HG03135 (cell line): ENCODE measurements around the gene TOX4.
A peak's percentile ranks its signal among the peaks of the same experiment; 100 is the strongest.

Experiments used
- ATAC-seq: cut with Tn5 transposase; IDR thresholded peaks from one replicate; pipeline ENCODE4 v1.9.1; 2021; ENCODE audit warnings: mild to moderate bottlenecking, moderate library complexity; ENCODE audit not compliant: unreplicated experiment

The TOX4 gene

DNA sequence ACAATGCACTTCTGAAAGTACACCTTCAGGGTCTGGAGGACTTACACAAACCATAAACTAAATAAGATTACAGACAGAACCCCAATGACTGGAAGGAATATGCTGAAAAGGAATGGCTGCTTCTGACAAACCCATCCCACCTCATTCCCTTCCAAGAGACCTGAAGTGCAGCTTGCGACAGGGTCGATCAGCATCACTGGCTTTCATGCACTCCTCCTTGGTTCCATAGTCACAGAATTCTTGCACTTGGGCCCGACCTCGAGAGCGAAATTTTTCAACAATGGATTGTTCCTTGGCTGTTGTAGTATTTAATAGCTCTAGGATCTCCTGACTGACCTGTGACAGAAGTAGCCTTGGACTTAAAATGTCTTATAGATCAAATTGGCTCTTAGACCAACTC lies 24.6 kb downstream of the TOX4 start:
- ATAC-seq: no peak

DNA sequence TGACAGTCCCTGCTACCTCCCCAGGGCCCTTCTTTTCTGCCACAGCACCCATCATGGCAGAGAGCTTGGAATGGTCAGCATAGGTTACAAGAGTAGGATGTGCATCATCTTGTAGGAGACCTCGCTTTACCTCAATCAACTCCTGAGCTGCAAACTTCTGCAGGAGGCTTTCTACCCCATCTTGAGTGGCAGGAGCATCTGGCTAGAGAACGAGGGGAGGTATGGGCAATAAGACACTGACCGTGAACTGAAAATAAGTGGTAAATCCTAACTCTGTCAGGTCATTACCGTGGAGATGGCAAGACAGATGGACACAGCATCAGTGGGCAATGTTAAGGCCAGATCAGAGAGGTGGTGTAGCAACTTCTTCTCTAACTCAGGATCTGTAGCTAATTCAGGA lies 26.4 kb downstream of the TOX4 start:
- ATAC-seq: no peak

DNA sequence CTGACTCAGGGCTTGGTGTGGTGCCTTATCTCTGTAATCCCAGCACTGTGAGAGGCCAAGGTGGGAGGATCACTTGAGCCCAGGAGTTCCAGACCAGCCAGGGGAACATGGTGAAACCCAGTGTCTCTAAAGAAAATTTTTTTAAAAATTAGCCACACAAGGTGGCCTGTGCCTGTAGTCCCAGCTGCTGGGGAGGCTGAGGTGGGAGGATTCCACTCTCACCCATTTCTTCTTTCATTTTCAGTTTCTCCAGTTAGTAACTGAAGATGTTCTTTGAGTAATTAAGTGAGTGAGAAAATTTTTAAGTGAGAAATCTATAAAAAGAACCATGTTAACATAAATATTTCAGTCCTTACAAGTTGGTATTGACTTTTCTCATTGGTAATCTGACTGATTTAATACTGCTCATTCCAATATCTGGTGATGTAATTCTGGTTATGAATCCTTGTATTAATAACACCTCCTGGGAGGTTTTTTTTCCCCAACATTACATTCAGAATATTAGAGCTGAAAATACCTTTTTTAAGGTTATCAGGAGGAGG lies 28.1 kb downstream of the TOX4 start:
- ATAC-seq: peak; percentile 80

DNA sequence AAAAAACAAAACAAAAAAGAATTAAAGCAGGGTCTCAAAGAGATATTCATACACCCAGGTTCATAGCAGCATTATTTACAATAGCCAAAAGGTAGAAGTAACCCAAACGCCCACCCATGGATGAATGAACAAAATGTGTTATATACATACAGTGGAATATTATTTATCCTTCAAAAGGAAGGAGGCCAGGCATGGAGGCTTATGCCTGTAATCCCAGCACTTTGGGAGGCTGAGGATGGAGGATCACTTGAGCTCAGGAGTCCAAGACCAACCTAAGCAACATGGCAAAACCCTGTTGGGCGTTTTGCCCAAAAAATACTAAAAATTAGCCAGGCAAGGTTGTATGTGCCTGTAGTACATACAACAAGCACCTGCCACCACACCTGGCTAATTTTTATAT lies 29.6 kb downstream of the TOX4 start:
- no peak for ATAC-seq

DNA sequence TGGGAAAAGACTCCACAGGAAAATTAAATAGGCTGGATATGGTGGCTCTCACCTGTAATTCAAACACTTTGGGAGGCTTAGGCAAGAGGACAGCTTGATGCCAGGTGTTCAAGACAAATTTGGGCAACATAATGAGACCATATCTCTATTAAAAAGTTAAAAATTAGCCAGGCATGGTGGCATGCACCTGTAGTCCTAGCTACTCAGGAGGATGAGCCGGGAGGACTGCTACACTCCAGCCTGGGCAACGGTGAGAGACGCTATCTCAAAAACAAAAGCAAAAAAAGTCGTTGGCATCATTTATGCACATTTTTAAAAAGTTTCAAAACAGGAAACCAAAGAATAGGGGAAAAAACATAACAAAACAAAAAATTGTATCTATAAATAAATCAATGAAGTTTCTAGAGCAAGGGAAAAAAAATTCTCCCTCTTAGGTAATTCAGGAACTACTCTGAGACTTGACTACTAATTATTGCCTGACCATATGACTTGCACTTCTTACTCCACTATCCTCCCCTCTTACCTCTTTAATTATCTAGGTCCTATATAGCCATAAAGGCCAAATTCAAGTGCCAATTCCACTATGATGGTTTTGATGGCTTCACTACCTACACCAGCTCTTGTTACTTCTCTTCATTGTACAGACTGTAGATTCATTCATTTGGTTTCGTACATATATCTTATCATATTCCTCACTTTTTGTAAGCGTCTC lies 32.6 kb downstream of the TOX4 start:
- ATAC-seq: no peak

DNA sequence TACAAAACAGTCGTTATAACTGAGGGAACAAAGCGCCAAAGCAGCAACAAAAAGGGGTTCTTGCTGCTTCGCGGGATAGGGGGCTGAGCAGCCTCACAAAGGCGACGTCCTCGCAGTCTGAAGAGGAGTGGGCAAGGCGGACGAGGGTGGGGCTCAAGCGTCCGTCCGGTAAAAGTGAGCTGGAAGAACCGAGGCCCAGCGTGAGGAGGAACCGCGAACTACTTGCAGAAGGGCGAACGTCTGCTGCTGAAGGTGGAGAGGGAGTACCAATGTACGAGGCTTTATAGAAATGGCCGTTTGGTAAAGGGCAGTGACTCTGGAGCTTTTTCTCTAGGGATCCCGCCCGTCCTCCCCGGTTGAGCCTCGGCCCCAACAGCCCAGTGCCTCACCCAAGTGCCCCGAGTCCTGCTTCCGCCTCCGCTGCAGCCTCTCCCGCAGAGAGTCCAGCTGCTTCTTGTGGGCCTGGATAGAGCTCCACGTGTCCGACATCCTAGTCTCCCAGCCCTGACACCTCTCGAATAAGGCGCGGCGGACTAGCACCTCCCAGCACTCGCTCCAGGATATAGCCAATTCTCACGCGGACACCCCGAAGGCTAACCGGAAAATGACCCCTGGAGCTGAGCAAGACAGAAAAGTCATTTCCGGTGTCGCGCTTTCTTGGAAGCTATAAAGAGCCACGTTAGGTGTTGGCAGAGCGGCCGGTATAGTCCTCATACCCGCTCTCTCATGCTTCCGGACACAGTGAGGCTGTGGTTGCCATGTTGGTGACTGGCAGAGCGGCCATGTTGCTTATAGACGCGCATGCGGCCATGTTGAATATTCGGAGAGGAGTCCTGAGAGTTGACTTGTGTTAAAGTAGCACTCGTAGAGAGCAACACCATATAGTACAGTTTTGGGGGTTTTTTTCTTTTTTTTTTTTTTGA lies 34.0 kb downstream of the TOX4 start, which contains the start of gene METTL3:
Gene METTL3 (minus strand): TSS at position 606 of the 923 bp plus-strand sequence. CDS start 117 bp downstream, at position 489.
- ATAC-seq: peak; percentile 98

DNA sequence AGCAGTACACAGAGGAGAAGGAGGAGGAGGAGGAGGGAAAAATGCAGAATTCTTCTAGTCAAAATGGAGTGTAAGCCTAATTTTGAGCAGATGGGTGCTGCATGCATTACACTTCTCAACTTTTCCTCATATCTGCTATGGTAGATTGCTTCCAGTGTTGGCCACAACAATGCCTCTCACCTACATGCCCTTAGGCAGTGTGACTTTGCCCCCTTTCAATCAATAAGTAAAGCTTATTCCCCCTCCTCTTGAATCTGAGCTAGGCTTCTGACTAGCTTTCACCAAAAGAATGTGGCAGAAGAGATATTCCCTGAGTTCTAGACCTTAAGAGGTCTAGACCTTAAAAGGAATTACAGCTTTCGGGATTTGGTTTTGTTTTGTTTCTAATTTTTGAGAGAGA lies 37.3 kb downstream of the TOX4 start:
- ATAC-seq: no peak

DNA sequence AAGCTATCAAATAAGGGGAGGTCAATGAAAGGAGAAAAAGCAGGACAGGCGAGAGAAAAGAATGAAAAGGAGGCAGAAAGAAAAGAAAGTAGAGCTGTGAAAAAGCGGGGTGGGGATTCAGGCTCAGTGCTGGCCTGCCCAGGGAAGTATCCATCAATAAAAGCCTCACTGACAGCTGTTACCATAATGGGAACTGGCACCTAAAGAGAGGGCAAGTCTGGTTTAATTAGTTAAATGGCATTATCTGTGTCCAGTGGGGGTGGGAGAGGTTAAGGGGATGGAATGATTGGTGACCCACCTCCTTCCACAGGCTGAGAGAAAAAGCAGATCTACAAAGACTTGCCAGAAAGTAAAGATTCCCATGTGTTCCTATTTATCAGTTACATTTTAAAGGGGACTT lies 41.7 kb downstream of the TOX4 start:
- ATAC-seq: no peak

DNA sequence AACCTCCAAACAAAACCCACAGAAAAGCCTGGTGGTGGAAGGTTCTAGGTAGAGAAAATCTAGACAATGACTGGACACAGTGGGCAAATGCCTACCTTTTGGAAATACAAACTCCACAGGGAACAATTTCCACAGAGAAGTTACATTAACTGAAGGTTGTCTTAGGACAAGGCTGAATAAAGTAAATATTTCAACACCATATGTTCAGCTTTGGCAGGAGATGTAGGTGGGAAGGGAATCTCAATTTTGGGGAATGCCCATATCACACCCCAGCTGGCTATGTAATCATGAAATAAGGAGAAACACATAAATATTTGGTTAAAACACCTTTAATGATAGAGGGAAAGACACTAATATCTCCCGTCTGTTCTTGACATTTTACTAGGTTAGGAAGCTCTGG lies 43.8 kb downstream of the TOX4 start:
- no peak for ATAC-seq

DNA sequence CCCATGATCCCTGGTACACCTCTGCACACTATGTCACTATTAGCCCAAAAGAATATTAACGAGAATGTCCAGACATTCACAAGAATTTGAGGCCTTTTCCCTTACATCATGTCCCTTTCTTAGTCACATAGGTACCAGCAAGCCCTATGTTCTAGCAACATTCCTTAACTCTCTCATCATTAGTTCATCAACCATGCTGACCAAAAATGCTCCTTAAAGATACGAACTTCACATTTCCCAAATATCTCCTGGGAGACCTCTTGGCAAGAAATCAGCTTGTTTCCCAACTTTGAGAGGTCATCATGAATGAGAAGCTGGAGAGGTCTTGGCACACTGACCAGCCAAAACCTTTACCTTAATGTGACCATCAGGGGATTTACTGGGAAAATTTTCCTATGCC lies 44.5 kb downstream of the TOX4 start:
- ATAC-seq: no peak

DNA sequence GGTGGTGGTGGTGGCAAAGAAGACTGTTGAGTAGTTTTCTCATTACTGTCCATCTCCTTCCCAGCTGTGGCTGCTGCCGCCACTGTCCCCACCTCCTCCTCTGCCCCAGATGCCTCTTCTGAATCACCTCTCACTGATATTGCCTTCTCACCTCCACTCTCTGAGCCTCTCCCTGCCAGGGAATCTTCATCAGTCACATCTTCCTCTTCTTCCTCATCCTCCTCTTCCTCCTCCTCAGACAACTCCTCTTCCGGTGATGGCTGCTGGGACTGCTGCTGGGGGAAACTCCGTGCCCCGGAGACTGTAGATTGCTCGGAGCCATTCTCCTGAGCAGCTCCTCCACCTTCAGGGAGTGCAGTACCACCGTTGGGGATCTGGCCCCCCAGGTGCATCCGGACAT lies 46.2 kb downstream of the TOX4 start:
- no peak for ATAC-seq

DNA sequence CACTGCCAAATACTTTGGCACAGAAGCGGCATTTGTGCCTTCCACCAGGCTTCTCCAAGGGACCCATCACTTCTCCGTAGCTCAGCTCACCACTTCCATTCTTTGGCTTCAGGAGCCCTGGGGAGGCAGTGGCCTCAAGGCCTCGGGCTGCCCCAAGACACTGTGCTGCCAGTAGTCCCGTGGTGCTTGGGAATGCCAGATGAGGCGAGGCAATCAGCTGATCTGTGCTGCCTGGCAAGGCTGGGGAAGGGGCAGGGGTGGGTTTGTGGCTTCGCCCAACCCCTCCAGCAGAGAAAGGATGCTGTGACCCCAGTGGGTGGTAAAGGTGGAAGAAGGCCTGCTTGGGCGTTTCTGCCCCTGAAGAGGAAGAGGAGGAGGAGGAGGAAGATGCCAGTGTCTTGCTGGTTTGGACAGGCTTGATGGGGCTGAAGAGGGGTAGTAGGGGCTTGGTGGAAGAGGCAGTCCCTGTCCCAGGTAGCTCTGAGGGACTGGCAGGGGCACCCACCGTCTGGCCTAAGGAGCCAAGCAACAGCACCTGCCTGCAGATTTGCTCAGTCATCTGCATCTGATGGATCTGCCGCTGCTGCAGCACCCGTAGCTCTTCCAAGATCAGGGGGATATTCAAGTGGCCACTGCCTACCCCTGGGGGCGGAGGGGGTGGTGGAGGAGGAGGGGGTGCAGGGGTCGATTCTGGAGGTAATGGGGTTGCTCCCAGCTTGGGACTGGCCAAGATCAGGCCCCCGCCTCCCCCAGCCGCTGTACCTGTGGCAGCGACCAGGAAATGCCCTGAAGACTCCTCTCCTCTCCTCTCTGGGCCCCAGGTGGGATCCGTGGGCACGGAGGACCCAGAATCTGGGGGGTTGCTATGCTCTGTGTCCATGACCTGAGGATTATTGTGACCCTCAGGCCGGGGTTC lies 47.8 kb downstream of the TOX4 start:
- ATAC-seq: no peak

DNA sequence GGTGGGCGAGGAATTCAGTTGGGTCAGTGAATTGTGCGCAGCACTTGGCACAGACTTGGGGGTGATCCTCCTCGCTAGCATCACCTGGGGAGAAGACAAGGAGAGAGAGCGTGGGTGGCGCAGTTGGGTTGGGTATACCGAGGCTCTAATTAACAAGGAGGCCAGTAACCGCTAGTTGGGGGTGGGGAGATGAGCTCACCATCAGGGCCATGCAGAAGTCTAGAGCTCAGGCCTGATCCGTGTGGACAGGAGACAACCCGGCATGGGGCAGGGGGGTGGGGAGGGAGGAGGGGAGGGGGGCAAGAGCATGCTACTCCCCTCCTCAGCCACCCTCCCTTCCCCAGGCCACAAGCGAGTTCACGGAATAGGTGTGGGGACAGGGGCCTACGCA lies 48.6 kb downstream of the TOX4 start:
- ATAC-seq: no peak

DNA sequence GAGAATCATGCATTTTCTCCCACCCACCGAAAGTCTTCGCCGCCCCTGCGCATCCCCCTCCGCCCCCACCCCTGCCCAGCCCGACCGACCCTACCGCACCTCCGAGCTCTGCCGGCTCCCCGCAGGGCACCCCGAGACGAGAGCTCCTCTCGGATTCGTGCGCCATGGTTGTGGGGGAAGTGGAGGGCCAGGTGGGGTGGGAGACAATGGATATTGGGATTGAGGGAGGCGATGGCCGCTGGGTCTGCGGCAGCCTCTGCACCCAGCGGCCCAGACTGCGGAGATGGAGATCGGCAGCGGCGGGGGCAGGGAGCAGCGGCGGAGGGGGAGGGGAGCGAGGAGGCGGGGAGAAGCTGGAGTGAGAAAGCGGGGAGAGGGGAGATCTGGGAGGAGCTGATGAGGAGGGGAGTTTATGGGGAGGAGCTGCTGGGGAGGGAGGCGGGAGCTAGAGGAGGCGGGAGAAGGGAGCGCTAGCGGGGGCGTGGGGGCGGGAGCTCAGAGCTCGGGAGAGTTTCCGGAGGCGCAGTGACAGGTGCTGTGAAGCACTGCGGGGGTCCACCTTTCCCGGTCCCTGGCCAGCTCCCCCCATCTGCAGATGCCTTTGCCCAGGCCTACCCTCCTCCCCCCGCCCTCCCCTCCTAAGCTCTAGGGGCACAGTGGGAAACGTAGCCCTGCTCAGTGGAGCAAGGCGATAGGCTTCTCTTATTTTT lies 49.1 kb downstream of the TOX4 start, which contains the start of gene SALL2:
Gene SALL2 (minus strand): TSS at position 385 of the 710 bp plus-strand sequence. CDS start 219 bp downstream, at position 166.
- ATAC-seq: no peak

DNA sequence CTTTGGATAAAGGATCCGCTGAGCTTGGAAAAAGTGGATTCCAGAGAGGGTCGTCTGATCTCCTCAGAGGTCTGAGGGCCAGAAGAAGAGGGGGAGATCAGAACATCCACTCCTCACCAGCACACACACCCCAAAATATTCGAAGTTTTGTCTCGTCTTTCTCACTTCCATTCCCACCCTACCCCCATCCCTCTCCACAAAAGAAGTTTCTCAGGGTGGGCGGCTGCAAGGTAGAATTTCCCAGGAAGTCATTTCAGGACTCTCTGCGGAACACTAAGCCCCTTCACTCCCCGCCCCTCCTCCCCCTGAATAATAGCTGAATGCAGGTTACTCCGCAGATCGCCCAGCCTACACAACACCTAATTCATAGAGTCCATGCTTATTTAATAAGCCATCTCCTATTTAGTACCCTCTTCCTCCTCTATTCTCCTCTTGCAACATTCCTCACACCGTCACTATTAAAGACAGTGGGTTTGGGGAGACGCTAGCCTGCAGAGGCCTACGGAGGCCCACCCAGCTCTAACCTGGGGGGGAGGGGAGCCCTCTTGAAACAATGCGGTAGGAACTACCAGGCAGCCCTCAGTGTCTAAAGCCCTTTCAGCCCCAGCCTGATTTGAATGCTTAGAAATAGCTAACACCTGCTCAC lies 49.8 kb downstream of the TOX4 start:
- no peak for ATAC-seq

DNA sequence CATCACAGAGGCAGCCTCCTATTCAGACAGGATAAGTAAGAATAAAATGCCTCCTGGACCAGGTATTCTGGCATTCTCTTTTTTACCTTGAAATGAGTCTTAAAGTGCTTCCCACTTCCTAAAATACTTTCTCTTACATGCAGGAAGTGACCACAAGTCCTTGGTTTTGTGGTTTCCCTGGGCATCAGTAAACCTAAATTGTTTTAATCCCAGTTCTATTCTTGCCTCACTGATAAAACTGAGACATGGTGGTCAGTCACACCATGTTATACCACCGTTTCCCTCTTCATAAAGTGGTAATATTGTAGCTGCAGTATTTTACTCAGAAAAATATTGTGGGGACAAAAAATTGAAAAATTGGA lies 50.3 kb downstream of the TOX4 start:
- ATAC-seq: no peak

DNA sequence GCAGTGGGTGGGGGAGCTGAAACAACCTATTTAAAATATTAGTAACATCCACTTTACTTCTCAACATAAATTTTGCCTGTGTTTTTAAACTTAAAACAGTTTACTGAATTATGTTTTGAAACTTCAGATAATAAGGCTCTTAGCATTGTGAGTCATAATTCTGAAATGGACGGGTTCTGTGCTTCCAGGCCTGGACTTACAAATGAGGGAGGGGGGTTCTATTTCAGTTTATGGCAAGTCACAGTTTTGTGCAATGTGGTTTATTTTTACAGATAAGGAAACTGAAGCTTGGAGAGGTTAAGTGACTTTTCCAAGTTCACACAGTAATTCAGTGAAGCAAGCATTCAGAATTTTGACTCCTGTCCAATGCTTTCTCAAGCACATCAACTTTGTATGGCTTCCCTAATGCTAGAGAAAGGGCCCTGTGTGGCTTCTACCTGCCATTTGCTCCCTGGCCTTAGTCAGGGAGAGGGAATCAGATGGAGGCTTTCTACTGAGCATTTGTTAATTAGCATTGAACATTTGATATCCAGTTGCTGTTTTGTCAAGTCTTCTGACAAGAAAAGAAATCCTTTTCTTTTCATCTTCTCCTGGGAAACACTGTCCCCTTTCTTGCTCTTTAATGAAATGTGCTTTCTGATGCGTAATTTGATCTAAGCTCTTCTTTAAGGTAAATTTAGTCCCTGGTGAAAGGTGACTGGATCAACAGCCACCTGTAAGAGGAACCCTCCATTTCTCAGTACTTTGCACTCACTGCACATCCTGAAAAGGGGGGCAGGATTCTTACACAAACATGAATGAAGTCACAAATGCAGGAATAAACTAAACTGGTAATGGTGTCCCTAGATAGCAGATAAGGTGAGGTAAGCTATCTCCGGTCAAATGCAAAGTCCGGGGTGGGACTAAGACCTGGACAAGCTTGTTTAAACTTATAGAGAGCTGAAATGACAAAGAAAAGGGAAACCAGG lies 51.7 kb downstream of the TOX4 start:
- no peak for ATAC-seq

DNA sequence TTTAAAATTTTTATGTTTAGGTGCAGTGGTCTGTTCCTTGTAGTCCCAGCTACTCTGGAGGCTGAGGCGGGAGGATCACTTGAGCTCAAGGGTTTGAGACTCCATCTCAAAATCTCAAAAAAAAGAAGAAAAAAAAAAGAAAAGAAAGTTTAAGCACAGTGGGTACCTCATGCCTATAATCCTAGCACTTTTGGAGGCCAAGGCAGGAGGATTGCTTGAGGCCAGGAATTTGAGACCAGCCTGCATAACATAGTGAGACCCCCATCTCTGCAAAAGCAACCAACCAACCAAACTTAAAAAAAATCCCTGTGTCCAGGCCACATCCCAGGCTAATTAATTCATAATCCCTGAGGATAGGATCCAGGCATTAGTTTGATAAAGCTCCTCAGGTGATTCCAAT lies 52.5 kb downstream of the TOX4 start:
- no peak for ATAC-seq
